ENCODE results near the gene ASH1L.
"Not testable (repeated sequence)": the region's sequence is repeated elsewhere in the genome, so short reads cannot be mapped to it uniquely, and the experiment has no call there.

Gene ASH1L

DNA sequence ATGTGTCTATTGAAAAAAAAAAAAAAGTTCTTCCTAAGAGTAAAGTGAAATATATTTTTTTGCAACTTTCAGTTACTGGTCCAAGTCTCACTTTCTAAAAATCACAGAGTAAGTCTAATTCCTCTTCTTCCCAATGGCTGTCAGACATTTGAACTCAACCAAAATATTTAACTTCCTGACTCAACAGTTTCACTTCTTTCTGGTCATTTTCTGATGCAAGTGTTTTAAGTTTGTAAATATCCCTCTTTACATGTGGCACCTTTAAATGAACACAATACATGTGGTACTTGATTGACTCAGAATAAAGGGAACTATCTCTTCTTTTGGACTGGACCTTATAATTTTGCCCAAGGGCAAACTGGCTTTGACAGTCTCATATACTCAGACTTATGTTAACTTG, 76.7 kb downstream of the ASH1L start:
- no peak for DNase-seq

DNA sequence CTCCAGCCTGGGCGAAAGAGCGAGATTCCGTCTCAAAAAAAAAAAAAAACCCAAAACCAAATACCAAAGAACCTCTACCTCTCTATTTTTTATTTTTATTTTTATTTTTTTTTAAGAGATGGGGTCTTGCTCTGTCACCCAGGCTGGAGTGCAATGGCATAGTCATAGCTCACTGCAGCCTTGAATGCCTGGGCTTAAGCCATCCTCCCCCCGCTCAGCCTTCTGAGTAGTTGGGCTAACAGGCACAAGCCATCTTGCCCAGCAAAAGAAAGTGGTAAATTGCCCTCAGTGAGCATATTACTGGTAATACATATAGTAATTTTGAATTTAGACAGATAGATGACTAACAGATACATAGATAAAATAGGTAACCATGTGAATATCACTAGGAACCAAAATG, 77.4 kb downstream of the ASH1L start:
- no peak for DNase-seq

DNA sequence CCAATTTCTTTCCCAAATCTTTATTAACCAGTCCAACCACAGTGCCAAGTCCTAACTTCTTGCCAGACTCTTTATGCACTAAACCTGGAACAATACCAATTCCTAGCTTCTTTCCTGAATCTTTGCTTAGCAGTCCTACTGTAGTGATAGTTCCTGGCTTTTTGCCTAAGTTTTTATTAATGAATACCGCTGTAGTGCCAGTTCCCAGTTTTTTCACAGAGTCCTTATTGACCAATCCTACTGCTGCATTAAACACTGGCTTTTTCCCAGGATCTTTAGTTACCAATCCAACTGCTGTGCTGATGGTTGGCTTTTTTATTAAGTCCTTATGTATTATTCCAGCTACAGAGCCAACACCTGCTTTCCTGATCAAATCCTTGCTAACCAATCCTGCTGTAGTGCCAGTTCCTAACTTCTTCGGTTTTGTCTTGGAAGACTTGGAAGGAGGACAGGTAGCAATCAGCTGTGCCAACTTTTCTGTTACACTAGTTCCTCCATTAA, 80.8 kb downstream of the ASH1L start:
- DNase-seq = no peak

DNA sequence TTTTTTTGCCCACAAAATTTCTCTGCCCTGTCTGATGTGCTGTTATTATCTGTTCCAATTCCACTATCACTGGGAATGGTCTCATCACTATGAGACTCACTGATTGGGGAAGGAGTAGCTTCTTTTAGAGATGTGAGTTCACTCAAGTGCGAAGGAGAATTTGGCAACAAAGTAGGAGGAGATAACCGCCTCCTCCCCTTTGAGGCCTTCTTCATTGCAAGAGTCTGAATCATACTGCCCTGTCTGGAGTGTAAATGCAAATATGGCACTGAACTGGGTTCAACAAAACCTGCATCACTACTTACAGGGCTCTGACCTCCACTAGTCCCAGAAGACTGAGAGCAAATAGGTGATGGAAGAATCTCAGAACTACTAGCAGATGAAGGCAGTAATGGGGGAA, 83.4 kb downstream of the ASH1L start:
- no peak for DNase-seq

DNA sequence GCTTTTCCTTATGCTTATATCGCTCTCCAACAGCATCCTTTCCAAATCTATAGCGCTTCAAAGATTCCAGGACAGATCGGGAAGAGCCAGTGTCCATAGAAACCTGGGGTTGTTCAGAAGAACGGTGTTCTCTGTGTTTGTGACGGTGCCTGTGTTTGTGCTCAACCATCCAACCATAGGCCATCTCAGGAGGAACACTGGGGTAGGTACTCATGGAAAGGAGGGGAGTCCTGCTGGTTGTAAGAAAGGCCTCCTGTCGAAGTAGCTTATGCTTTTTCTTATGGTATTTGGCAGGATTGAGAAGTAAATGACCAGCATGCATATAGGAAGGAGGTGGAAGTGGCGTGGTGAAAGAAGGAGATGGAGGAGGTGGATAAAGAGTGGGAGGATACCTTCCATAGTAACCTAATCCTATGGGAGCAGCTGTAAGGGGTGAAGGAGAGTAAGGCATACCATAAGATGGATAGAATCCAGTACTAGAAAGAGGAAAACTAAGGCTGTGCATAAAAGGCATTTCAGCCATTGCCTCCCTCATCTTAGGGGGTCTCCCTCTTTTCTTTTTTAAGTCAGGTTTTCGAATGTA, 84.2 kb downstream of the ASH1L start:
- no peak for DNase-seq

DNA sequence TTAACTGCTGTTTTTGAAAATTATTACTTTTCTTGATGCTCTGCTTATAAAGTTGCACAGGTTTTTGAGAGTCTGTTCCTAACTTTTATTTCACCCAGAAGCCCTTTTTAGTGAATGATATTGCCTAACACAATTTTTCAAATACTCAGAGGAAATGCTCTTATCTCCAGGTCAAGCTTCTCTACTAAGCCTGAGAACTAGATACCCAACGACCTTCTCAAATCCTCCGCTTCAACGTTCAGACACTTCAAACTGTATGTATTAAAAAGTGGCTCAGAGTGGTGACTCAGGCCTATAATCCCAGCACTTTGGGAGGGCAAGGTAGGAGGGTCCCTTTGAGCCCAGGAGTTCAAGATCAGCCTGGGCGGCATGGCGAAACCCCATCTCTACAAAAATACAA, 88.5 kb downstream of the ASH1L start:
- no peak for DNase-seq

DNA sequence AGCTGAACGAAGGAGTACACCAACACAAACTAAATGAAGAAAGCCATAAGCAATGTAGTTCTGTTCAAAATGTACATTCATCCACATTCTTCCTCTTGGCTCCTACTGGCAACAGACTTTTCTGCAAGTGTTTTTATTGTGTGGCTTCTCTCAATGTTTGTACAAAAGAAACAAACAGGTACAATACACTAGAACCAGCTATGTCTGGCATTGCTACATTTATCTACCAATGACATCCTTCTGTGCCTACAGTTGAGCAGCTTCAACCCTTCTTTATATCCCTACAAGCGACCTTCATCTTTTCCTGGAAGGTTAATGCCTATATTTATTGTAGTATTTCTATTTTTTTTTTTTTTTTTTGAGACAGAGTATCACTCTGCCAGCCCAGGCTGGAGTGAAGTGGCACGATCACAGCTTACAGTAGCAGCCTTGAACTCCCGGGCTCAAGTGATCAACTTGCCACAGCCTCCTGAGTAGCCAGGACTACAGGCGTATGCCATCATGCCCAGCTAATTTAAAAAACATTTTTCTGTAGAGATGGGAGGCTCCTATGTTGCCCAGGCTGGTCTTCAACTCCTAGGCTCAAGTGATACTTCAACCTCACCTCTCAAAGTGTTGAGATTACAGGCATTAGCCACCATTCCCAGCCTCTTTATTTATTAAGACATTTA, 89.3 kb downstream of the ASH1L start:
- no peak for DNase-seq

DNA sequence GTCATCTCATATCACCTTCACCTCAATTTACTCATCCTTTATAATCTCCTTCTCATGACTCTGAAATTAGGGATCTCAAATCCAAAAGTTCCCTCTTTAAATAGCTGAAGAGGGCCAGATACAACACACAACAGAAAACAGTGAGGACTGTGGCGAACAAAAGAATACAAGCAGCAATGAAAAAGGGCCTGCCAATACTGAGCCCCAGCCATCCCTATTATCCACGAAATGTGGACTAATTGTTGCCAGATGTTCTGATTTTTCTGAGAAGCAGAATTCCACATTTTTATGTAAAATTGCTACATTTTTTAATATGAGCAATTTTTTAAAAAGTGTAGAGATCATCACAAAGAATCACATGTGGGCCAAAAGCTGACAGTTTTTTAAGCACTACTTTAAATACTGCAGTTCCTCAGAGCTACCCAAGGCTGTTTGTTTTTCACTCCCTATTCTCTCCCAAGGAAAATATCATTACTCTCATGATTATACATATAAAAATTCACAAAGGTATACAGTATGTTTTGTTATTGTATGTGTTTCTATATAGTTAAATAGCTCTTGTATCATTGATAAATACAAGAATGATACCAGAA, 90.0 kb downstream of the ASH1L start:
- DNase-seq = no peak

DNA sequence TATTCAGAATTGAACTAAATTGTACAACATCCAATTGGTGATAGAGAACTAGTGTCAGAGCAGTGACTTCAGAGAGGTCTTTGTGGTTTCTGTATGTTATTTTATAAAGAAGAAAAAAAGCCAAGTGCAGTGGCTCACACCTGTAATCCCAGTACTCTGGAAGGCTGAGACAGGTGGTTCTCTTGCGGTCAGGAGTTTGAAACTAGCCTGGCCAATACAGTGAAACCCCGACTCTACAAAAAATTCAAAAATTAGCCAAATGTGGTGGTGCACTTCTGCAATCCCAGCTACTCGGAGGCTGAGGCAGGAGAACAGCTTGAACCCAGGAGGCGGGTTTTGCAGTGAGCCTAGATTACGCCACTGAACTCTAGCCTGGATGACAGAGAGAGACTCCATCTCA, 90.7 kb downstream of the ASH1L start:
- DNase-seq = no peak

DNA sequence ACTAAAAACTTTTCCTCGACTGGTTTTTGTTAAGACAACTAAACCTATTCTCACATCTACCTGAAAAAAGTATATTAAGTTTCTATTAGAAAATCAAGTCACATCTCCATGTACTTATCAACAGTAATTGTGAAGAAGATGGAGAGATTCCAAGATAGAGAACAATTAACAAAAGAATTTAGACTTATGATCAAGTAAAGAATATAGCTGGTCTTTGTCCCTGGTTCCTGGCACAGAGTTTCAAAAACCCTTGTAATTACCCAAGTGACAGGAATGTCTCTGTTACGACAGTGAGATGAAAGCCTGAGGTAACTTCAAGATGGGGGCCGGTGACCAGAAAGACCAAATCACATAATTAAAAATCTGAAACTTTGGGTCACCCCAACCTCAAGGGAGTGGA, 91.6 kb downstream of the ASH1L start:
- DNase-seq = no peak

DNA sequence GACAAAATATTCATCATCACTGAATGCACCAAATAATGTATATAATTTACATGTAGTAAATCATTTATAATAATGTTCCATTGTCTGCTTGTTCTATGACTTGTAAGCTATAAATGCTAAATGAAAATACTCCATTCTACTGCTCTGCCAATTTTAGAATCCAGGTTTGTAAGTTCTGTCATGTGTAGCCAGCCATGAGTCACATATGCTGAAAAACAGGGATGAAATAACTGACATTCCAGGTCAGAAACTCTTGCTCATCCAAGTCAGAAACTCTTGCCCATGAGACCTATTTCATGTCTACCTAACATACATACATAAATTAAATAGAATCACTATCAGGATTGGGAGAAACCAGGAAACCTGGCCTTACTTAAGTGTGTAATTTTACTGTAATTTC, 95.6 kb downstream of the ASH1L start:
- no peak for DNase-seq

DNA sequence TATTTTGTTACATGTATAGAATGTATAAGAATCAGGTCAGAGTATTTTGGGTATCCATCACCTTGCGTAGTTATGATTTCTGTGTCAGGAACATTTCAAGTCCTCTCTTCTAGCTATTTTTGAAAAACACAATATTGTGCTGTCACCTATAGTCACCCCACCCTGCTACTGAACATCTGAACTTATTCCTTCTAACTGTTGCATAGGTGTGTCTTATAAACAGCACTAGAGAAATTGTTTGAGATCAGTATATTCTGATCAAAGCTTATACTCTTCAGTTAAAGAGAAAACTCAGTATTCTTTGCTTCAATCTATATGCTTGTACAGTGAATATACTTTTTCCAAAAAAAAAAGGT, 96.0 kb downstream of the ASH1L start:
- no peak for DNase-seq

DNA sequence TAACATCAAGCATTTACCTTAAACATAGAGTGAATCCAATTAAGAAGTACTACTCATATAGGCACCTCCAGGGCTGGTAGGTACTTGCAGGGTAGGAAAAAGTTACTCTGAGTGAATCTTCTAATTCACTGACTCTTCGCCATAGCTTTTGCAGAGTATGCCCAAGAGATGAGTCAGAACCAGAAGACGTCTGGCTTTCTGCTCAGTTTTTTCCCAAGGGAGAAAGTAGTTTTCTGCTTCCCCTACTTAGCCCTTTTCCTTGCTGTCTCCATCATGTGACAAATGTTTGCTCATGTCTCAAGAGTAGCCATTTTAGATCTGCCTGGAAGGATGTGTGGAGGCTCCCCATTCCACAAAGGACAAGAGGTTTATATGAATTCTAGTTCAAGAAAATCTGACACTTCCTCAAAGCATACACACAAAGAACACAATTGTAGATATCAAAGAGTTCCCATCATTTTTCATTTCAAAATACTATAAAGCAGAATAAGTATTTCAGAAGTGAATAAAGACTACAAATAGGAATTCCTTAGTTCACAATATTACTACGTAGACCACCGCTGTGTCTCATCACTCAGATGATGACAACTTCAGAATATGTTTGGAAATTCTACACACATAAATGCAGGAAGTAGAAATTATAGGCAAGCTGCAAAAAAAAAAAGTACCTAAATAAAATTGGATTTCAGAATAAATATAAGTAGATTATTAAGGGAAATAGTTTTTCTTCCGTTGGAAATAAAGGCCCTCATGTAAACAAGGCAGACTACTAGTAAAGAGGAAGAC, 98.5 kb downstream of the ASH1L start:
- no peak for DNase-seq

DNA sequence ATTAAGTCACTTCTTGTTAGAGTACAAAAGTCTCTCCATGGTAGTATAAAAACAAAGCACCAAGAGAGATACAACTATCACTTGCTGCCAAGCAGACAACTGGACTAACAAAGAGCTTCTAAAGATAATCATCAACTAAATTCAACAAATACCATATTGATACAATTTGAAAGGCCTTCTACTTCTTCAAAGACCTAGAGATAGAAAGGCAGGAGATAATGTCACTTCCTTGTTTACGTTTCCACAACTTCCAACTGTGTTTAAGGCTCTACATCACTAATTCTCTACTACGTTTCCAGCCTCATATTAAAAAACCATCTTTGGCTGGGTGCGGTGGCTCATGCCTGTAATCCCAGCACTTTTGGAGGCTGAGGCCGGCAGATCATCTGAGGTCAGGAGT, 104.5 kb downstream of the ASH1L start:
- DNase-seq = no peak

DNA sequence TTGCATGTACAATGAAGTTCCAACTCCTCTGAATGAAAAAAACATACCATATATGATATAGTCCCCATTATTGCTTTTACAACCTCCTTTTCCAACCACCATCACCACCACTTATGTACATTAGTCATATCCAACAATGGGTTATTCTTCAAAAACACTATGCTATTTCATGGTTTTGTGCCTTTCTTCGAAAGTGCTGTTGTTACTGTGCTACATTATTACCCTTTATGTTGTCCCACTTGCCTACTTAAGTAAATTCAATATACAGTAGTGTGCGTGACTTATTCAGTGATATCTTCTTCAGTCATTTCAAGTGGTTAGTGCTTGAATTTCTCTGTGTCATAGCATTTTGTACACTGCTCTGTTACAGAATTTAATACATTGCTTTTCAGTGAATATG, 105.3 kb downstream of the ASH1L start:
- no peak for DNase-seq

DNA sequence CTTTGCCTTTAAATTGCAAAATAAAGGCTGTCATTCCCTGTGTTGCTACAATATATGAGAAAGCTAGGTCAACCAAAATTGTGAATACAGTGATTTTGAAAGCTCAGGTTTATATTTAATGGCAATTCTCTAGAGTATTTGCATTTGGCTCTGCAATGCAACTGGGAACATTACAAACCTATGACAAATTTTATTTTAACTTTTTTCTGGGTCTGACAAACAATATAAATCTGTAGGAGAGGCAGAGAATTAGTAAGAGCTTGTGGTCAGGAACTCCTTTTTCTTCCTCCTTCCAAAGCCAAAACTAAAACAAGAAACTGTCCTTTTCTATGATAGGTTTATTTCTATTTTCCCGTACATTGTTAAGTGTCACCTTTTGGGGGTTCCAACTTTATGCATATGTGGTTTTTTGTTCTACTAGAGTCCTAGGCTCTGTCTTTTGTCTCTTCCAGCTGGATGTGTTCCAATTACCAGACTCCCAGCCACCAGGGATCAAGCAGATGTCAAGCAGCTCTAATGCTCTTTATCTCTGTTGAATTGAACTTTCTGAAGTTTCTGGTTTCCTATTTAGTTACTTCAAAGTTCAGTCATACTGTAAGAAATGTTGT, 106.9 kb downstream of the ASH1L start:
- no peak for DNase-seq

DNA sequence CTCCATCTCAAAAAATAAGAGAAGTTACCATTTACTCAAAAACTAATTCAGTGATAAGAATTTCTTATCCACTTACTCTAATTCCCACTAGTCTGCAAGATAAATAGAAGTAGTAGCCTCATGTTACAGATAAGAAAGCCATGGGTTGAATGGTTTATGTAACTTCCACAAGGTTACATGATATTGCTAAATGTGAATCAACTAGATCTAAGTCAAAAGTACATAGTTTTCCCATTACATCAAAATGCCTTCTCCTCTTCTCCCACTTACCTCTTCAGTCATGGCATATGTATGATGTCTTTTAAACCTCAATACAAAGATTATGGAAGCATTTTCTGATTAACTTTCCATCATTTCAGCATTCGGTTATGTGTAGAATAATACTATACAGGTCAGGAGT, 108.5 kb downstream of the ASH1L start:
- no peak for DNase-seq

DNA sequence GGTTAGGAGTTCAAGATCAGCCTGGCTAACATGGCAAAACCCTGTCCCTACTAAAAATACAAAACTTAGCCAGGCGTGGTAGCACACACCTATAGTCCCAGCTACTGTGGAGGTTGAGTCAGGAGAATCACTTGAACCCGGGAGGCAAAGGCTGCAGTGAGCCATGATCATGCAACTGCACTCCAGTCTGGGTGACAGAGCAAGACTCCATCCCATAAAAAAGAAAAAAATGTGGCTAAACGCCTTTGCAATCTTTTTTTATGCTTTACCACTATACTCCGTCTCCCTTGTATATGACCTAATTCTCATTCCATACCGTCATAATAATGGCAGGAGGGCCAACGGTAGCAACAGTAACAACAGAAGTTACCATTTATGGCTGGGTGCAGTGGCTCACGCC, 109.5 kb downstream of the ASH1L start:
- DNase-seq = no peak

DNA sequence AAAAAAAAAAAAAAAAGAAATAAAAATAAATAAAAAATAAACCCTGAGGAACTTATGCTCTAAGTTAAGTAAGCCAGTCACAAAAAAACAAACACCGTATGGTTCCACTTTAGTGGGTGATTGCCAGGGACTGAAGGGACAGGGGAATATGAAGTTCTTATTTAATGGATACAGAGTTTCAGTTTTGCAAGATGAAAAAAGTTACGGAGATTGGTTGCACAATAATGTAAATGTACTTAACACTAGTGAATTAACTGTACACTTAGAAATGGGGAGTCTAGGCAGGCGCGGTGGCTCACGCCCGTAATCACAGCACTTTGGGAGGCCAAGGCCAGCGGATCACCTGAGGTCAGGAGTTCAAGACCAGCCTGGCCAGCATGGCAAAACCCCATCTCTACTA, 111.4 kb downstream of the ASH1L start:
- no peak for DNase-seq

DNA sequence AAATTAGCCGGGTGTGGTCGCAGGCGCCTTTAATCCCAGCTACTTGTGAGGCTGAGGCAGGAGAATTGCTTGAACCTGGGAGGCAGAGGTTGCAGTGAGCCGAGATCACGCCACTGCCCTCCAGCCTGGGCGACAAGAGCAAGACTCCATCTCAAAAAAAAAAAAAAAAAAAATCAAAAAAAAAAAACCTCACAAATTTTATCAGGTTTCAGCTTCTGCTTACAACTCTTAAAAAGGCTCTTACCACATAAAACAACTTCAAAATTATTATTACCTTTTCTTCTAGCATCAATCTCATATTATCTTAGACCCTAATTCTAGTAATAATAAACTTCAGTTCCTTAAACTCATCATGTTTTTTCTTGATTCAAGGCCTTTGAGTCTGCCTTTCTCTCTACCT, 120.2 kb downstream of the ASH1L start:
- DNase-seq = not testable (repeated sequence)

DNA sequence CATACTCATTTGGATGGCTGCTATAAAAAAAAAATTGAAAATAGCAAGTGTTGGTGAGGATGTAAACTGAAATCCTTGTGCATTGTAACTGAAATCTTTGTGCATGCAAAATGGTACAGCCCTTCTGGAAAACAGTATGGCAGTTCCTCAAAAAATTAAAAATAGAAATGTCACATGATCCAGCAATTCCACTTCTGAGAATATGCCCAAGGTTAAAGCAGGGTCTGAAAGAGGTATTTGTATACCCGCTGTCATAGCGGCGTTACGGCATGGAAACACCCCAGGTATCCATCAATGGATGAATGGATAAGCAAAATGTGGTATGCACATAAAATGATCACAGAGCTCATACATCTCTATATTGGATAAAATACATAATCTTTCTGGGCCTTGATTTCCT, 125.2 kb downstream of the ASH1L start:
- DNase-seq = no peak

DNA sequence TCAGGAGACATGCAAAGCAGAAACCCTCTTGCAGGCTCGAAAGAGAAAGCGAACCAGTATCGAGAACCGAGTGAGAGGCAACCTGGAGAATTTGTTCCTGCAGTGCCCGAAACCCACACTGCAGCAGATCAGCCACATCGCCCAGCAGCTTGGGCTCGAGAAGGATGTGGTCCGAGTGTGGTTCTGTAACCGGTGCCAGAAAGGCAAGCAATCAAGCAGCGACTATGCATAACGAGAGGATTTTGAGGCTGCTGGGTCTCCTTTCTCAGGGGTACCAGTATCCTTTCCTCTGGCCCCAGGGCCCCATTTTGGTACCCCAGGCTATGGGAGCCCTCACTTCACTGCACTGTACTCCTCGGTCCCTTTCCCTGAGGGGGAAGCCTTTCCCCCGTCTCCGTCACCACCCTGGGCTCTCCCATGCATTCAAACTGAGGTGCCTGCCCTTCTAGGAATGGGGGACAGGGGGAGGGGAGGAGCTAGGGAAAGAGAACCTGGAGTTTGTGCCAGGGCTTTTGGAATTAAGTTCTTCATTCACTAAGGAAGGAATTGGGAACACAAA, 128.7 kb downstream of the ASH1L start:
- not testable (repeated sequence) for DNase-seq

Data from GOT3 (cell line).